ENCODE measurements around the gene NKAIN2.
"Not testable (repeated sequence)": the region's sequence is repeated elsewhere in the genome, so short reads cannot be mapped to it uniquely, and the experiment has no call there.

NKAIN2 gene

DNA sequence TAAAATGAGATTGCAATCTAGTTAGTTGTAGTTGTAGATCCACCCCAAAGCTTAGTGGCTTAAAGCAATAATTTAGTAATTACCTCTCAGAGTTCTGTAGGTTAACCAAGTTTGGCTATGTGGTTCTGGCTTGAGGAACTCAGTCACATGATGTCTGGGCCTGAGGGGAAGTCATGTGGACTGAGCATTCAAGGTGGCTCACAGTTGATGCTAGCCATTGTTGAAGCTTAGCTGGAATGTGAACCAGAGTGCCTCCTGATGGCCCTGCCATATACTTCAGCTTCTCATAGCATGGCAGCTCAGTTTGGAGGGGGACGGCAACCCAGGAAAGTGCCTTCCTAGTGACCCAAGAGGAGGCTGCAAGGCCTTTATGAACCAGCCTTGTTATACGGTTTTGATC is 895.4 kb downstream of the NKAIN2 start:
- H3K27ac Mint-ChIP-seq, result no peak overlapping the region
- no peaks in the 10 kb centered on the region for H3K4me1 Mint-ChIP-seq
- H3K9me3 Mint-ChIP-seq, result no peaks in the 10 kb centered on the region

DNA sequence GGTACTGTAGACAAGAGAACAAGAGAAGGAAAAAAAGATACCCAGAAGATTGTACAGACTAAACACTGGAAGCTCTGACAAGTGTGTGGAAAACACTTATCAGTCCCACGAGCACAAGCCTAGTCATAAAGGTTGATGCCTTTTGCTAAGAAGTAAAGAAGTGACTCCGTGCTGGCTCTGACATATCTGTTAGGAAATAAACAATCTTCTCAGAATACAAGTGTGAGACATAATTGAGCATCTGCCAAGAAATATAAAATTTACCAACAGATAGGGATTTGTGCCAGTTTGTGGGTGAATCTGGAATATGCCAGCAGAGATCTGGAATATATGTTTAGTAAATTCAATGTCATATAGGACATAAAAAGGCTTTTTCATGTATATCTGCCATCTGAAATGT is 899.9 kb downstream of the NKAIN2 start:
- no peaks in the 10 kb centered on the region for H3K27me3 Mint-ChIP-seq
- no peak overlapping the region for H3K27ac Mint-ChIP-seq
- no peak overlapping the region for H3K4me3 Mint-ChIP-seq
- ATAC-seq (replicated peaks), result no peak
- DNase-seq, result no peak
- H3K36me3 Mint-ChIP-seq, result no peaks in the 10 kb centered on the region
- peaks cover 2 to 4% of the 10 kb centered on the region in 2 donors for H3K9me3 Mint-ChIP-seq
- H3K4me1 Mint-ChIP-seq, result no peaks in the 10 kb centered on the region

More for the DNA sequence above, 895.4 kb downstream of the NKAIN2 start:
- Mint-ChIP-seq H3K4me3 (no peak overlapping the region), H3K27me3 (no peaks in the 10 kb centered on the region), H3K36me3 (no peaks in the 10 kb centered on the region)
- DNase-seq, result no peak
- ATAC-seq (replicated peaks), result no peak

DNA sequence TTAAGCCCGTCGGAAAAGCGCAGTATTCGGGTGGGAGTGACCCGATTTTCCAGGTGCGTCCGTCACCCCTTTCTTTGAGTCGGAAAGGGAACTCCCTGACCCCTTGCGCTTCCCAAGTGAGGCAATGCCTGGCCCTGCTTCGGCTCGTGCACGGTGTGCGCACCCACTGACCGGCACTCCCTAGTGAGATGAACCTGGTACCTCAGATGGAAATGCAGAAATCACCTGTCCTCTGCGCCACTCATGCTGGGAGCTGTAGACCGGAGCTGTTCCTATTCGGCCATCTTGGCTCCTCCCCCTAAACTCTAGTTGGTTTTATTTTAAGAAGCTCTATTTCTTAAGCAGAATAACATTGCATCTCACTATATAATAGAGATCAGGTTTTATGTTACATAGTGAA is 908.9 kb downstream of the NKAIN2 start:
- H3K4me3 Mint-ChIP-seq; H3K9me3 Mint-ChIP-seq; H3K4me1 Mint-ChIP-seq; H3K36me3 Mint-ChIP-seq; ATAC-seq (replicated peaks); DNase-seq; H3K27me3 Mint-ChIP-seq; H3K27ac Mint-ChIP-seq: not testable (repeated sequence)

DNA sequence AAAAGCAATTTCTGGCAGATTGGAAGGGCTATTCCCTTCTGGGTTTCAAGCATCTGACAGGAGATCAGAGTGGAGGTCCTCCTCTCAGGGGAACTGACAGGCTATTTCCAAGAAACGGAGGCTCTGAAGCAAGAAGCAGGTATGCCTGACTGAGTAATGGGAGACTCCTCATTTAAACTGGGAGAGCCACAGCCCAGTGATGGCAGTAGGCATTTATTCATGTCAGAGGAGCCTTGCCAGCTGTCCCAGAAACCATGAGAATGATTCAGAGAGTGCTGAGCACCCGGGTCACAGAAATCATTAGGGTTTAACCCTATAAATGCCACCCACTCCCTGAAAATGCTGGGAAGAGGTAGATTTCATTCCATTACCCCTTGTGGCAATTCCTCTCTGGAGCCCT is 911.1 kb downstream of the NKAIN2 start:
- DNase-seq (no peak), ATAC-seq (replicated peaks) (no peak)
- Mint-ChIP-seq H3K36me3 (no peaks in the 10 kb centered on the region), H3K4me1 (no peaks in the 10 kb centered on the region), H3K4me3 (no peak overlapping the region), H3K27me3 (no peaks in the 10 kb centered on the region), H3K27ac (no peak overlapping the region), H3K9me3 (peaks cover 0 to 2% of the 10 kb centered on the region in 2 donors)

DNA sequence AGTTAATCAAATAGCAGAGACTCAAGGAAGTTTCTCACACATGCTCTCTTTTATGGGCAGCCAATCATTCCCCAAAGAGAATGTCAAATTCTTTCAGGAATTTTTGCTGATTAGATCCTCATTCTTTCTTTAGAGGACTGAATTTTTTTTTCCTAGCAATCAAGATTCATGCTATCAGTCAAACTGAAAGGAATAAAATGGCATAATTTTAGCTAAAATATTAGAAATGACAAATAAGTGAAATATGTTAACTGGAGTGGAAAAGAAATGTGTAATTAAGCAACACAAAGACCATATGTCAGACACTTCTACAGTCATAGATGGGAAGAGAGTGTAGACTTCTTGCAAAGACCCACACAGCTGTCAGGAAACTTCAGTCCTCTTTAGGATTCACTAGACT is 916.2 kb downstream of the NKAIN2 start:
- Mint-ChIP-seq H3K27ac (no peak overlapping the region), H3K9me3 (peaks cover 0 to 2% of the 10 kb centered on the region in 2 donors), H3K4me3 (no peak overlapping the region), H3K4me1 (no peaks in the 10 kb centered on the region), H3K36me3 (no peaks in the 10 kb centered on the region), H3K27me3 (no peaks in the 10 kb centered on the region)
- DNase-seq (no peak), ATAC-seq (replicated peaks) (no peak)

DNA sequence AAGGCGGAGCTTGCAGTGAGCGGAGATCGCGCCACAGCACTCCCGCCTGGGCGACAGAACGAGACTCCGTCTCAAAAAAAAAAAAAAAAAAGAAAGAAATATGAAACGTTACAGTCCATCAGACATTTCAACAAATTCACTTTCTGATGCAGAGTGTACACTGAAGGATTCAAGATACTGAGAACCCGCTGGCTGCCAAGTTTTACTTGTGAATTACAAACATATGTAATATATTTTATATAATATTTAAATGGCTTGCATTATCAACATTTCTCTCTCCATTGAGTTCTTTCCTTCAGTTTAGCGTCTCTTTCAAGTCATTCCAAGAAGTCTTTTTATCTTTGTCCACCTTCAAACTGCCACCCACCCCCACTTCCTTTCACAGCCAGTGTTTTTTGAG is 917.7 kb downstream of the NKAIN2 start:
- no peak overlapping the region for H3K27ac Mint-ChIP-seq

DNA sequence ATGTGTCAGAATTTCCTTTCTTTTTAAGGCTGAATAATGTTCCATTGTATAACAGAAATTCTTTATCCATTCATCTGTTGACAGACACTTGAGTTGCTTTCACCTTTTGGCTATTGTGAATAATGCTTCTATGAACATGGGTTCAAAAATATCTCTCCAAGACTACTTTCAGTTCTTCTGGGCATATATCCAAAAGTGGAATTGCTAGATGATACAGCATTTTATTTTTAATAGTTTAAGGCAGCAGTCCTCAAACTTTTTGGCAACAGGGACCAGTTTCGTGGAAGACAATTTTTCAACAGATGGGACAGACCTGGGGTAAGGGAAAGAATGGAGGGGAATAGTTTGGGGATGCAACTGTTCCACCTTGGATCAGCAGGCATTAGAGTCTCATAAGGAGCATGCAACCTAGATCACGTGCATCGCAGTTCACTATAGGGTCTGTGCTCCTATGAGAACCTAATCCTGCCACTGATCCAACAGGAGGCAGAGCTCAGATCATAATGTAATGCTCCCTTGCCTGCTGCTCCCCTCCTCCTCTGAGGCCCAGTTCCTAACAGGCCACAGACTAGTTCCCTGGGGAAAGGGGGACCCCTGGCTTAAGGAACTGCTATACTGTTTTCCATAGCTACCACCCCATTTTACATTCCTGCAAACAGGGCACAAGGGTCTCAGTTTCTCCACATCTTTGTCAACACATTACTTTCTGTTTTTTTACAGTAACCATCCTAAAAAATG is 918.6 kb downstream of the NKAIN2 start:
- Mint-ChIP-seq H3K4me3 (no peak overlapping the region), H3K9me3 (peaks cover 0 to 2% of the 10 kb centered on the region in 2 donors), H3K27ac (no peak overlapping the region), H3K36me3 (no peaks in the 10 kb centered on the region), H3K27me3 (no peaks in the 10 kb centered on the region), H3K4me1 (no peaks in the 10 kb centered on the region)
- ATAC-seq (replicated peaks), result no peak
- no peak for DNase-seq

More for the DNA sequence above, 917.7 kb downstream of the NKAIN2 start:
- DNase-seq, result no peak
- Mint-ChIP-seq H3K27me3 (no peaks in the 10 kb centered on the region), H3K9me3 (peaks cover 0 to 2% of the 10 kb centered on the region in 2 donors), H3K4me1 (no peaks in the 10 kb centered on the region), H3K36me3 (no peaks in the 10 kb centered on the region), H3K4me3 (no peak overlapping the region)
- no peak for ATAC-seq (replicated peaks)

DNA sequence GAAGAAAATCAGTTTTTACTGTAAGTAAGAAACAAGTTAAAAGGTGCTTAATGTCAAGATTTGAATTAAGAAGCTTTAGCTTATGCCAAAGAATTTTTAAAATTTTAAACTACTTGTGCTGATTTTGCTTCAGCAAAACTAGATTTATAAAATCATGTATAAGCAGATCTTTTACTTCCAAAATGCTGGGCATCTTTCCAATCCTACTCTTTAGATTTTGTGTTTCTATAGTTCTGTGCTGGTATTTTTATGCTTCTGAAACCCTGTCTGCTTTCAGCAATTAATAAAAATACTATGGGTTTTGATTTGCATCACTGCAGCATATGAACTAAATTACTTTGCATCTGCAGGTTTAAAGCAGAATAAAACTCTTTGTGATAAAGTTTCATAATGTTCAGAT is 920.0 kb downstream of the NKAIN2 start:
- no peak for ATAC-seq (replicated peaks)
- Mint-ChIP-seq H3K9me3 (peaks cover 0 to 2% of the 10 kb centered on the region in 2 donors), H3K4me1 (no peaks in the 10 kb centered on the region), H3K27me3 (no peaks in the 10 kb centered on the region), H3K36me3 (no peaks in the 10 kb centered on the region), H3K27ac (no peak overlapping the region), H3K4me3 (no peak overlapping the region)
- no peak for DNase-seq

DNA sequence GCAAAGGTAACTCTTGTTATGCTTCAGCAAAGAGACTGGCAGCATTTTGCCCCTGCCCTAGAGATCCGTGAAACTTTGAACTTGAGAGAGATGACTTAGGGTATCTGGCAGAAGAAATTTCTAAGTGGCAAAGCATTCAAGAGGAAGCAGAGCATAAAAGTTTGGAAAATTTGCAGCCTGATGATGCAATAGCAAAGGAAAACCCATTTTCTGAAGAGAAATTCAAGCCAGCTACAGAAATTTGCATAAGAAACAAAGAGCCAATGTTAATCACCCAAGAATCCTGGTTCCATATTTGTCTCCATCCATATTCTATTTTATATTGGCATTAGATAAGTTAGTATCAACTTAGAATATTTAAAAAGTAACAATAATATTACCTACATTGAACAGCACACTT is 934.1 kb downstream of the NKAIN2 start:
- not testable (repeated sequence) for H3K4me1 Mint-ChIP-seq; H3K36me3 Mint-ChIP-seq; H3K9me3 Mint-ChIP-seq; DNase-seq; ATAC-seq (replicated peaks); H3K27ac Mint-ChIP-seq; H3K27me3 Mint-ChIP-seq; H3K4me3 Mint-ChIP-seq

DNA sequence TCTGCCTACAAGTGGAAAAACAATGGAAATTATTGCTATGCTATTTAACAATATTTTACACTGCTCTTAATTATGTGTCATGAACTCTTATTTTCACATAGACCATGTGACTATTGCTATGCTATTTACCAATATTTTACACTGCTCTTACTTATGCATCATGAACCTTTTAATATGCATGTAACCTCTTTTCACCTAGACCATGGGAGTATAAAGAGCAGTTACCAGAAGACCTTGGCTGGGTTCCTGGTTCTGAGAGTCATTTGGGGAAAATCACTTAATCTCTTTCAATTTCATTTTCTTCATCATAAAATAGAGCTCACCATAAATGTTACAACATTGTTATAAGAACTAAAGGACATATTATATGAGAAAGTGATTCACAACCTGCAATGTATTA is 934.8 kb downstream of the NKAIN2 start:
- Mint-ChIP-seq H3K27me3 (no peaks in the 10 kb centered on the region), H3K9me3 (peaks cover 4 to 5% of the 10 kb centered on the region in 2 donors), H3K36me3 (no peaks in the 10 kb centered on the region), H3K27ac (no peak overlapping the region), H3K4me3 (no peak overlapping the region), H3K4me1 (no peaks in the 10 kb centered on the region)
- ATAC-seq (replicated peaks) (no peak), DNase-seq (no peak)

DNA sequence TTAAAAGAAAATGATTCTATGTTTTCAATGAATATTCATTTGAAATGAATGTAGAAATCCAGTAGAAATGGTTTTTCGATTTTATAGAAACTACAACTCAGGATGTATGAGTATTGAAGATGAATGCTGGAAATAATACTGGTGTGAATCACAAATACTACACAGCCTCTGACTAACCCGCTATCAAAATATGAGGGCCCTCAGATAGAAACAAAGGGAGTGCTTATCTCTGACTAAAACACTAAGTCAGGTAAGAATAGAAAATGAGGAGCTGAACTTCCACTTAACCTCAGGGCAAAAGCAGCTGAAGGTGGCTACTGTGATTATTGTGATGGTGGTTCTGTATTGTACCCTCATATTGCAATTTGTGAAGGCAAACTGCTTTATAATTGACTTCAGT is 937.7 kb downstream of the NKAIN2 start:
- ATAC-seq (replicated peaks), result no peak
- H3K4me1 Mint-ChIP-seq, result no peaks in the 10 kb centered on the region
- peaks cover 3 to 4% of the 10 kb centered on the region in 2 donors for H3K9me3 Mint-ChIP-seq

DNA sequence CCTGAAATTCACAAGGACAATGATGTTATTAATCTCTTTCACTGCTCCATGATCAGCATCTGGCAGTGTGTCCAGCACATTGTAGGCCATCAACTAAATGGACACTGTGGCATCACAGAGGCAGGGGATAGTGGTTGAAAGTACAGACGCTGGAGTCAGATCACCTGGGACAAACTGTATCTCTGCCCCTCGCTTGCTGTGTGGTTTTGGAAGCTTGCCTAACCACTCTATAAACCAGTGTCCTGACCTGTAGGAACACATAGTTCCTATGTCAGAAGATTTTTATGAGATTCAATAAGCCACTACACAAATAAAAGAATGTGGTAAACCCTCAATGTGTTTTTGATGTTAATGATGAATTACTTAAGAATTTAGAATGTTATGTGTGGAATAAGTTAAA is 939.3 kb downstream of the NKAIN2 start:
- no peak for DNase-seq
- ATAC-seq (replicated peaks), result no peak
- no peaks in the 10 kb centered on the region for H3K36me3 Mint-ChIP-seq
- H3K9me3 Mint-ChIP-seq, result peaks cover 0 to 4% of the 10 kb centered on the region in 2 donors
- H3K27me3 Mint-ChIP-seq, result no peaks in the 10 kb centered on the region
- no peaks in the 10 kb centered on the region for H3K4me1 Mint-ChIP-seq
- no peak overlapping the region for H3K4me3 Mint-ChIP-seq
- no peak overlapping the region for H3K27ac Mint-ChIP-seq

More for the DNA sequence above, 937.7 kb downstream of the NKAIN2 start:
- no peak overlapping the region for H3K27ac Mint-ChIP-seq
- H3K27me3 Mint-ChIP-seq, result no peaks in the 10 kb centered on the region
- no peak for DNase-seq
- no peaks in the 10 kb centered on the region for H3K36me3 Mint-ChIP-seq
- H3K4me3 Mint-ChIP-seq, result no peak overlapping the region

DNA sequence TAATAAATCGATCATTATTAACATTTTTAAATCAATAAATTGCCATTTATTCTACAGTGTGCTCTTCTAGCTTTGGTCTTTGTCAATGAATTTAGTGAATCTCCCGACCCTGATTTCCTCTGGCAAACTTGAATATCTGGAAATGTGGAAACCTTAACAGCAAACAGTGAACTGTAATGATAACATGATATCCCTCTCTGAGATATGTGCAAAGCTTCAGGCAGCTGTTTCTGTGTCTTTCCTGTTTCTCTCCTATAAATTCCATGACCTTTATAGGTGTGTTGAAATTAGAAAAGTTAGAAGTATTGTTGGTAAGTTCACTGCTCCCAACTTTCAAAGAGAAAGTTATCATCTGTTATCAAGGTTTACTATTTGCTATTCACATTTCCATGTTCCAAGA is 939.8 kb downstream of the NKAIN2 start:
- no peak for DNase-seq
- H3K4me1 Mint-ChIP-seq, result no peaks in the 10 kb centered on the region
- H3K27ac Mint-ChIP-seq, result no peak overlapping the region
- H3K4me3 Mint-ChIP-seq, result no peak overlapping the region
- H3K36me3 Mint-ChIP-seq, result no peaks in the 10 kb centered on the region
- no peaks in the 10 kb centered on the region for H3K27me3 Mint-ChIP-seq
- peaks cover 0 to 4% of the 10 kb centered on the region in 2 donors for H3K9me3 Mint-ChIP-seq
- ATAC-seq (replicated peaks), result no peak

DNA sequence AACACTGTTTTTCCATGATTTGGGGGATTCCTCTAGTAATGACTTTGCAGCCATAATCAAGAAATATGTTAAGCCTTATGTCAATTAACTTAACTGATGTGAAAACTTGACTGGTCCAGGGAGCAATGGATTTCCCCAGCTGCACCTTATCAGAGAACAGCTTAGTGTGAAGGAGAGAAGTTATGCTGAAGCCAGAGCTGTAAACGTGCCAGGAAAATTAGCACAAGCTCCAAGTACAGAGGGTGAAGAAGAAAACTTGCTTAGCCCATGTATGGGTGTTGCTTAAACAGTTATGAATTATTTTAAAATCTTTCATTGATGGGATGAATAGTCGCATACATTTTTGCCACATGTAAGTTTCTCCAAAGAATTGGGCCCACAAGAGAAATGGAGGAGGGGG is 943.7 kb downstream of the NKAIN2 start:
- Mint-ChIP-seq H3K27me3 (no peaks in the 10 kb centered on the region), H3K4me1 (no peaks in the 10 kb centered on the region), H3K9me3 (no peaks in the 10 kb centered on the region), H3K27ac (no peak overlapping the region), H3K4me3 (no peak overlapping the region), H3K36me3 (no peaks in the 10 kb centered on the region)
- no peak for DNase-seq
- ATAC-seq (replicated peaks), result no peak

DNA sequence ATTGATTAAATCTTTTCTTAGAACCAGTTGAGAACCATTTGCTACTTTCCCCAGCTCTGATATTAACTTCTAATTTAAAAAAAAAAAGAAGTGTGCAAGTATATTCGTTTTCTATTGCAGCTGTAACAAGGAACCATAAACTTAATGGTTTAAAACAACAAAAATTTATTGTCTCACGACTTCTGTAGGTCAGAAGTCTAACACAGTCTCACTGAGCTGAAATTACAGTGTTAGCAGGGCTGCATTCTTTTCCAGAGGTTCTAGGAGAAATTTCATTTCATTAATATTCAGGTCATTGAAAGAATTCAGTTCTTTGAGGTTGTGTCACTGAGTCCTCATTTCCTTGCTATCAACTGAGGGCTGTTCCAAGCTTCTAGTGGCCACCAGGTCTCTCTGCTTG is 945.1 kb downstream of the NKAIN2 start:
- Mint-ChIP-seq H3K4me1 (no peaks in the 10 kb centered on the region), H3K27me3 (no peaks in the 10 kb centered on the region), H3K27ac (no peak overlapping the region), H3K36me3 (no peaks in the 10 kb centered on the region), H3K4me3 (no peak overlapping the region), H3K9me3 (no peaks in the 10 kb centered on the region)
- DNase-seq, result no peak
- ATAC-seq (replicated peaks), result no peak

DNA sequence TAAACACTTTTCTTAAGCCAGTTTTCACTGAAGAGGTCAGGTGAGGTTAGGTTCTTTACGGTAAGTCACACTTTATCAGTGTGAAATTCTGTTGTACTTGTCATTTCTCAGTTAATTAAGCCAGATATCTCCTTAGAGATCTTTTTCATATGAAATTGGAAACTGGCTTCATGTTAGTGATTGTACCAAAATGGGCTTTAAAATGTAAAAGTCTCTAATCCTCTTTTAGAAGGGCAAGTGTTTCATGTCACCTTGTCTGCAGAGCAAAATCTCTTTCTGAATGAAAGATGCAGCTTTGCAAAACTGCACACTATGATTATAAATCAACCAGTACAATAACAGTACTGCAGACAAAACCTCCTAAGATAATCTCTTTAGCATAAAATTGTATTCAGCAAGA is 949.3 kb downstream of the NKAIN2 start:
- DNase-seq, result no peak
- no peak for ATAC-seq (replicated peaks)
- Mint-ChIP-seq H3K4me3 (no peak overlapping the region), H3K27ac (no peak overlapping the region), H3K27me3 (no peaks in the 10 kb centered on the region), H3K9me3 (peaks cover 0 to 5% of the 10 kb centered on the region in 2 donors), H3K4me1 (no peaks in the 10 kb centered on the region), H3K36me3 (no peaks in the 10 kb centered on the region)
